Panc1 (cell line): ENCODE data around the gene PIH1D1. TPM values are rescaled to one million over a fixed set of nuclear protein-coding genes. Genes with fewer than 3 reads are reported as not detected.

Experiments used
- ATAC-seq: fragments of 200-7000 bp; cut with Tn5 transposase; 2 replicates; pipeline ENCODE4 v1.9.1; 2020; ENCODE audit warnings: mild to moderate bottlenecking, moderate library complexity
- BruUV-seq: library from RNA; stranded (reverse); fragments of 400-500 nt; replicated peaks from 2 replicates; lab custom pipeline; 2021; lab: Mats Ljungman, UMichigan
- CTCF ChIA-PET: fragments of 300-600 bp; sonication (Branson Sonifier 250); formaldehyde crosslinking; loops from one replicate; lab custom pipeline; 2022; ENCODE audit warnings: antibody characterized with exemption; lab: Charles Lee
- POLR2A ChIA-PET: fragments of 300-600 bp; sonication (Branson Sonifier 250); formaldehyde crosslinking; loops from one replicate; lab custom pipeline; 2022; ENCODE audit warnings: antibody characterized with exemption; lab: Charles Lee
- DNase-seq: peaks from one replicate; pipeline ENCODE4 v3.0.0-alpha.2; 2010; ENCODE audit warnings: low read depth, low spot score
- H3K27ac ChIP-seq: 2 replicates; pipeline ENCODE4 v1.5.1; 2011; ENCODE audit warnings: mild to moderate bottlenecking, low read length, inconsistent platforms
- H3K27me3 ChIP-seq: fragments of 200-500 bp; sonication (Bioruptor generic); 2 replicates; pipeline ENCODE4 v1.6.0; 2014; ENCODE audit warnings: low read length, inconsistent platforms; ENCODE audit not compliant: control insufficient read depth, insufficient read depth
- H3K36me3 ChIP-seq: fragments of 200-500 bp; sonication (Bioruptor generic); 2 replicates; pipeline ENCODE4 v1.5.1; 2014; ENCODE audit warnings: inconsistent platforms, mild to moderate bottlenecking, low read length, moderate library complexity; ENCODE audit not compliant: control insufficient read depth, insufficient read depth
- H3K4me1 ChIP-seq: 2 replicates; pipeline ENCODE4 v1.5.1; 2011; ENCODE audit warnings: inconsistent platforms, mild to moderate bottlenecking, low read length, moderate library complexity; ENCODE audit not compliant: control insufficient read depth, insufficient read depth
- H3K4me3 ChIP-seq, 2 experiments: 2 replicates each; pipeline ENCODE4 v1.5.1; 2011 to 2012; ENCODE audit warnings: low read depth in 2 of 2, low read length in 2 of 2, mild to moderate bottlenecking in 2 of 2, inconsistent platforms in 1 of 2, moderate library complexity in 1 of 2
- H3K9me3 ChIP-seq: fragments of 200-500 bp; sonication (Bioruptor generic); 2 replicates; pipeline ENCODE4 v1.5.1; 2014; ENCODE audit warnings: low read depth, mild to moderate bottlenecking, inconsistent platforms, low read length, moderate library complexity; ENCODE audit not compliant: control insufficient read depth, insufficient read depth
- CTCF ChIP-seq: fragments of 450-650 bp; IDR thresholded peaks from 2 replicates; pipeline ENCODE4 v1.5.1; 2017; ENCODE audit warnings: mild to moderate bottlenecking
- POLR2AphosphoS5 ChIP-seq: IDR thresholded peaks from 2 replicates; pipeline ENCODE4 v1.6.1; 2012; ENCODE audit warnings: mild to moderate bottlenecking, low read depth, low read length, moderate library complexity
- REST ChIP-seq, 2 experiments: IDR thresholded peaks; 2 replicates each; pipeline ENCODE4 v1.6.1; 2011 to 2012; ENCODE audit warnings: low read depth in 2 of 2, control low read depth in 1 of 2, low read length in 1 of 2, mild to moderate bottlenecking in 1 of 2, moderate library complexity in 1 of 2; ENCODE audit not compliant: insufficient read depth in 1 of 2
- SIN3A ChIP-seq: IDR thresholded peaks from 2 replicates; pipeline ENCODE4 v1.6.1; 2012; ENCODE audit warnings: low read depth, mild to moderate bottlenecking, low read length, moderate library complexity, borderline replicate concordance; ENCODE audit not compliant: insufficient read depth
- TCF7L2 ChIP-seq: IDR thresholded peaks from 2 replicates; pipeline ENCODE4 v1.6.1; 2011; ENCODE audit warnings: mild to moderate bottlenecking, low read depth, low read length, inconsistent platforms
- in situ Hi-C: cut with HindIII; loops from 2 replicates; pipeline ENCODE4 v1.10.0; 2016; ENCODE audit warnings: low sequenced_read_pairs, low pct_unique_long_range_greater_than_20kb
- intact Hi-C: fragments of 100-400 bp; cut with micrococcal nuclease; formaldehyde crosslinking; loops from one replicate; pipeline ENCODE4 v1.10.0; 2022; ENCODE audit not compliant: unreplicated experiment
- total RNA-seq: library from RNA; stranded (reverse); gene quantifications from one replicate; pipeline ENCODE4 v1.2.1, GENCODE V29; 2021; ENCODE audit not compliant: unreplicated experiment

PIH1D1 gene
- total RNA-seq, 1 experiment from 2014 or later: 78.5 TPM

- H3K36me3 ChIP-seq: no peaks in the 10 kb centered on the region
- intact Hi-C loops: no loop called here
- H3K4me3 ChIP-seq: no peak overlapping the region
- ChIA-PET CTCF (no interaction called here), POLR2A (no interaction called here)
- H3K4me1 ChIP-seq: no peaks in the 10 kb centered on the region
- BruUV-seq: no TSS peak
- H3K9me3 ChIP-seq: no peaks in the 10 kb centered on the region
- no peak for DNase-seq
- no peak for TF ChIP-seq CTCF
- TF ChIP-seq POLR2AphosphoS5: no peak
- no peak for TF ChIP-seq SIN3A
- H3K27me3 ChIP-seq: no peaks in the 10 kb centered on the region
- H3K27ac ChIP-seq: no peak overlapping the region
- in situ Hi-C loops: no loop called here
- no peak for ATAC-seq
Observed at GRCh38 chr19:49400029-49400428, 51.6 kb downstream of the PIH1D1 start.

- intact Hi-C loops (no loop called here), in situ Hi-C loops (no loop called here)
- ATAC-seq (no peak), DNase-seq (no peak)
- CTCF ChIA-PET: no interaction called here
- Histone ChIP-seq H3K36me3 (no peaks in the 10 kb centered on the region), H3K27ac (no peak overlapping the region), H3K9me3 (no peaks in the 10 kb centered on the region), H3K4me3 (no peak overlapping the region), H3K27me3 (no peaks in the 10 kb centered on the region), H3K4me1 (no peaks in the 10 kb centered on the region)
- TF ChIP-seq REST (IDR thresholded peaks at IDR 0.05; ENCODE audit: insufficient read depth in 1 of 2, low read depth in 2 of 2, low read length in 1 of 2): no peak
- TF ChIP-seq POLR2AphosphoS5: no peak
- no peak for TF ChIP-seq CTCF
- no peak for TF ChIP-seq TCF7L2
- TF ChIP-seq SIN3A: no peak
- no TSS peak for BruUV-seq
- POLR2A ChIA-PET: interaction anchor here (0.5 kb wide), 1 partner anchor 31 kb away, joined by 4 read pairs; no protein-coding TSS in a partner anchor
Observed at GRCh38 chr19:49398931-49399330, 52.7 kb downstream of the PIH1D1 start.
